GM12874 (cell line): ENCODE measurements around the gene GOLPH3L.

Source experiments
- CTCF ChIP-seq: IDR thresholded peaks from 2 replicates; pipeline ENCODE4 v1.5.1; 2011; ENCODE audit warnings: low read depth, mild to moderate bottlenecking, control low read depth, low read length, moderate library complexity; ENCODE audit not compliant: insufficient read depth

The GOLPH3L gene

GRCh38 chr1:150696995-150697927 lies at the start of gene GOLPH3L:
Gene GOLPH3L (minus strand): TSS chr1:150697154. CDS start chr1:150694838, 2,316 bp downstream.
- TF ChIP-seq CTCF: no peak

- TF ChIP-seq CTCF: no peak
Observed at GRCh38 chr1:150730130-150730721, 33.3 kb upstream of the GOLPH3L start.

GRCh38 chr1:150724336-150724735 lies 27.4 kb upstream of the GOLPH3L start:
- TF ChIP-seq CTCF: no peak

- TF ChIP-seq CTCF: no peak
Observed at GRCh38 chr1:150720703-150721102, 23.7 kb upstream of the GOLPH3L start, which contains the start of gene HORMAD1. Gene HORMAD1 (minus strand): TSS chr1:150720895. CDS start chr1:150719505, 1,390 bp downstream.

GRCh38 chr1:150720098-150720497 lies 23.1 kb upstream of the GOLPH3L start:
- TF ChIP-seq CTCF: no peak

GRCh38 chr1:150718225-150718891 lies 21.4 kb upstream of the GOLPH3L start:
- TF ChIP-seq CTCF: no peak

- no peak for TF ChIP-seq CTCF
Observed at GRCh38 chr1:150708595-150708994, 11.6 kb upstream of the GOLPH3L start.
